ENCODE results near the gene CIRBP.

- TF ChIP-seq CTCF (IDR thresholded peaks at IDR 0.05; ENCODE audit: low read depth, low read length, poor library complexity, severe bottlenecking) (no peak), EZH2phosphoT487 (IDR thresholded peaks at IDR 0.05; ENCODE audit: borderline replicate concordance, low read length) (no peak)
Measured at GRCh38 chr19:1285737-1286360, 16.7 kb downstream of the CIRBP start, which contains the start of gene EFNA2.

All from DOHH2 (cell line).